Upper lobe of left lung (tissue), 4 donors: ENCODE results near the gene TXNRD2.

Experiments
- CTCF ChIP-seq, 6 experiments: fragments of 450-650 bp in 4 of 6; fragments of 200-600 bp in 2 of 6; sonication (generic) in 2 of 6; IDR thresholded peaks; one replicate each; pipeline ENCODE4 v1.5.1; 2016 to 2019; ENCODE audit warnings: antibody characterized with exemption in 6 of 6
- EP300 ChIP-seq, 4 donors: sonication (generic); formaldehyde crosslinking; IDR thresholded peaks; one replicate each; pipeline ENCODE4 v1.5.1; 2017; ENCODE audit warnings: antibody characterized with exemption in 4 of 4, control low read depth in 2 of 4

DNA sequence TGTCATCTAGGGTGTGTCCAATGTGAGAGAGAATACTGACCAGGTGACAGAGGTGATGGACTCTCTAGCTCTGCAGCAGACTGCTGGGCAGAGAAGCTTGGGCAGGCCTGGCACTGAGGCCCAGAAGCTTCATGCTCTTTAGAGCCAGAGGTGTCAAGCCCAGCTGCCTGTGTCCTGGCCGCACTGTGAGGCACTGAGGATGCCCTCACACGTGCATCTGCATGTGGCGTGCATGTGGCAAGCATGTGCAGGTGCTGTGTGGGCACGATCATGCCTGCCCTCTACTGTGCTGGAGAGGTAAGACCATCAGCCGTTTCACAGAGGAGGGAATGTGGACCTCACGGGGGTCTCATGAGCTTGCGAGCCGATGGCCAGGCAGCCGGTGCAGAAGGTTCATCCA is 15.8 kb upstream of the TXNRD2 start:
- TF ChIP-seq CTCF (IDR thresholded peaks at IDR 0.05) (no peak), EP300 (IDR thresholded peaks at IDR 0.05) (no peak)
